ENCODE results near the gene LCNL1. TPM values are rescaled to one million over a fixed set of nuclear protein-coding genes. Genes with fewer than 3 reads are reported as not detected.
A peak's percentile ranks its signal among the peaks of the same experiment; 100 is the strongest.

LCNL1 gene
- total RNA-seq, 1 donor from 2014 or later, result not detected

- DNase-seq (ENCODE audit: low spot score), result no peak
- TF ChIP-seq CTCF (IDR thresholded peaks at IDR 0.05; ENCODE audit: unreplicated experiment), result no peak
- Mint-ChIP-seq H3K4me3 (ENCODE audit: unreplicated experiment) (no peak overlapping the region), H3K4me1 (ENCODE audit: unreplicated experiment) (no peaks in the 10 kb centered on the region), H3K27me3 (ENCODE audit: unreplicated experiment) (peaks cover 8% of the 10 kb centered on the region), H3K36me3 (ENCODE audit: low read depth, unreplicated experiment) (no peaks in the 10 kb centered on the region), H3K9me3 (ENCODE audit: unreplicated experiment) (no peaks in the 10 kb centered on the region), H3K27ac (ENCODE audit: unreplicated experiment) (no peak overlapping the region)
These were observed 29.0 kb upstream of the LCNL1 start for GRCh38 chr9:136953771-136954269.

DNA sequence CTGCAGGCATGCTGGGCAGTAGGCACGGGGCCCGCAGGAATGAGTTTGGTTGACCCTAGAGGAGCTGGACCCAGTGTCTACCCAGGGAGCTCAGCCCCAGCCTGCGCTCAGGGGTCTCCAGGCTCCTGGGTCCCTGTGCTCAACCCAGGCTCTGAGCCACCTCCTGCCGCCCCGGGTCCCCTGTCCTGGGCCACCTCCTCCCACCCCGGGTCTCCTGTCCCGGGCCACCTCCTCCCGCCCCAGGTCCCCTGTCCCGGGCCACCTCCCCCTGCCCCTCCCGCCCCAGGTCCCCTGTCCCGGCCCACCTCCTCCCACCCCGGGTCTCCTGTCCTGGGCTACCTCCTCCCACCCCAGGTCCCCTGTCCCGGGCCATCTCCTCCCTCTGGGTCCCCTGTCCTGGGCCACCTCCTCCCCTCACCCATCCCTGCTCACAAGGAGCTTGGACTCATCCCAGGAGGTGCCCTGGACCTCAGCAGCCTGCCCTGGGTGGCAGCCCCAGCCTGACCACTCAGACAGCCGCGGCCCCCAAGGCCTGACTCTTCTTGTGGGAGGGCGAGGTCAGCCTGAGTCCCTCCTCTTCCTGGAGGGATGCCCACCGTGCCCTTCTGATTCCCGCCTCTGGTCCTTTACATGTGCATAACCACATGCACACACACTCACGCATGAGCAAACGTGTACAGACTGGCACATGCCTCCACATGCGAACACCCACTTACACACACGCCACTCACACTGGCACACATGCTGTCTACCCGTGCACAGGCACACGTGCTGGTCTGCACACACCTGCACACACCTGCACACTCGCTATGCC, 28.3 kb upstream of the LCNL1 start:
- Mint-ChIP-seq H3K36me3 (ENCODE audit: low read depth, unreplicated experiment) (no peaks in the 10 kb centered on the region), H3K4me1 (ENCODE audit: unreplicated experiment) (no peaks in the 10 kb centered on the region), H3K27me3 (ENCODE audit: unreplicated experiment) (peaks cover 7% of the 10 kb centered on the region), H3K4me3 (ENCODE audit: unreplicated experiment) (no peak overlapping the region), H3K9me3 (ENCODE audit: unreplicated experiment) (no peaks in the 10 kb centered on the region), H3K27ac (ENCODE audit: unreplicated experiment) (no peak overlapping the region)
- no peak for TF ChIP-seq CTCF (IDR thresholded peaks at IDR 0.05; ENCODE audit: unreplicated experiment)
- DNase-seq (ENCODE audit: low spot score), result no peak

GRCh38 chr9:136955202-136955942, 27.4 kb upstream of the LCNL1 start:
- no peak overlapping the region for H3K27ac Mint-ChIP-seq (ENCODE audit: unreplicated experiment)
- no peak for TF ChIP-seq CTCF (IDR thresholded peaks at IDR 0.05; ENCODE audit: unreplicated experiment)
- peaks cover 7% of the 10 kb centered on the region for H3K27me3 Mint-ChIP-seq (ENCODE audit: unreplicated experiment)

DNA sequence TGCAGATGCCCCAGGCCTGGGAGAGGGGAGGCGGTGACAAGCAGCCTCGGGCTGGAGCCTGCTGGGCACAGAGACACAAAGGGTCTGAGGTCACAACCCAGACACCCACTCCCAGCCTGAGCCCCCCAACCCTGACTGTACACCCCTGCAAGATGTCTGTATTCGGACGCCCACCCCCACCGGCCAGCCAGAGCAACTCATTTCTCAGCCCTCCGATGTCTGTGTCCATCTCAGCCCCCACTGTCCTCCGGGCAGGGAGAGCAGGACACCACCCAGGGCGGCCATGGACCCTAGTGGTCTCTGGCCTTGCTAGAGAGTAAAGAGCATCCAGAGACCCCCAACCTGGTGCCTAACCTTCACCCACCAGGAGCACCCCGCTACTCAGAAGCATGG, 26.9 kb upstream of the LCNL1 start:
- Mint-ChIP-seq H3K9me3 (ENCODE audit: unreplicated experiment) (no peaks in the 10 kb centered on the region), H3K4me1 (ENCODE audit: unreplicated experiment) (no peaks in the 10 kb centered on the region), H3K36me3 (ENCODE audit: low read depth, unreplicated experiment) (no peaks in the 10 kb centered on the region), H3K4me3 (ENCODE audit: unreplicated experiment) (no peak overlapping the region), H3K27ac (ENCODE audit: unreplicated experiment) (no peak overlapping the region), H3K27me3 (ENCODE audit: unreplicated experiment) (peaks cover 7% of the 10 kb centered on the region)
- TF ChIP-seq CTCF (IDR thresholded peaks at IDR 0.05; ENCODE audit: unreplicated experiment), result no peak
- DNase-seq (ENCODE audit: low spot score), result no peak

More at GRCh38 chr9:136955202-136955942, 27.4 kb upstream of the LCNL1 start:
- no peaks in the 10 kb centered on the region for H3K36me3 Mint-ChIP-seq (ENCODE audit: low read depth, unreplicated experiment)
- H3K4me3 Mint-ChIP-seq (ENCODE audit: unreplicated experiment), result no peak overlapping the region
- H3K4me1 Mint-ChIP-seq (ENCODE audit: unreplicated experiment), result no peaks in the 10 kb centered on the region
- no peaks in the 10 kb centered on the region for H3K9me3 Mint-ChIP-seq (ENCODE audit: unreplicated experiment)
- DNase-seq (ENCODE audit: low spot score), result no peak

- Mint-ChIP-seq H3K4me1 (ENCODE audit: unreplicated experiment) (no peaks in the 10 kb centered on the region), H3K36me3 (ENCODE audit: low read depth, unreplicated experiment) (no peaks in the 10 kb centered on the region), H3K27me3 (ENCODE audit: unreplicated experiment) (peaks cover 7% of the 10 kb centered on the region), H3K9me3 (ENCODE audit: unreplicated experiment) (no peaks in the 10 kb centered on the region), H3K27ac (ENCODE audit: unreplicated experiment) (no peak overlapping the region), H3K4me3 (ENCODE audit: unreplicated experiment) (peak overlapping the region; percentile 49)
- no peak for DNase-seq (ENCODE audit: low spot score)
- TF ChIP-seq CTCF (IDR thresholded peaks at IDR 0.05; ENCODE audit: unreplicated experiment), result no peak
These were observed 26.2 kb upstream of the LCNL1 start for GRCh38 chr9:136956604-136957003.
